ENCODE results near the gene SEBOX. TPM values are rescaled to one million over a fixed set of nuclear protein-coding genes. Genes with fewer than 3 reads are reported as not detected.

SEBOX gene
- total and polyA plus RNA-seq, 2 experiments from 2014 or later: not detected

- Mint-ChIP-seq H3K4me1 (peaks cover 39% of the 10 kb centered on the region), H3K4me3 (peak overlapping the region; percentile 83)
- ATAC-seq: no peak; the same call in 2 of the 3 replicates
Observed at GRCh38 chr17:28317099-28317965, 47.7 kb downstream of the SEBOX start.

More at GRCh38 chr17:28317099-28317965, 47.7 kb downstream of the SEBOX start:
- Mint-ChIP-seq H3K27ac (no peak overlapping the region), H3K36me3 (ENCODE audit: low read depth) (peaks cover 21% of the 10 kb centered on the region), H3K9me3 (no peaks in the 10 kb centered on the region; the same call in 2 of the 3 replicates), H3K27me3 (ENCODE audit: insufficient read depth, low read depth, poor library complexity) (peaks cover 16% of the 10 kb centered on the region)
- H3K79me2 ChIP-seq (replicated peaks; ENCODE audit: insufficient read depth): peaks cover 32% of the 10 kb centered on the region
- H3K36me3 ChIP-seq (ENCODE audit: insufficient read depth): no peaks in the 10 kb centered on the region
- no peak overlapping the region for H3K27ac ChIP-seq (ENCODE audit: low read depth)
- DNase-seq (ENCODE audit: low spot score): no peak
- peaks cover 23% of the 10 kb centered on the region for H4K20me1 ChIP-seq (replicated peaks; ENCODE audit: insufficient read depth)
- peak overlapping the region; percentile 80 for H3K4me3 ChIP-seq
- peaks cover 5% of the 10 kb centered on the region; the same call in 1 of the 2 replicates for H3F3A ChIP-seq (replicated peaks; ENCODE audit: low read depth)
- TF ChIP-seq REST (IDR thresholded peaks at IDR 0.05; ENCODE audit: unreplicated experiment): no peak
- no peak for TF ChIP-seq STAT1 (IDR thresholded peaks at IDR 0.05; ENCODE audit: unreplicated experiment)
- TF ChIP-seq POLR2AphosphoS5 (IDR thresholded peaks at IDR 0.05; ENCODE audit: low read depth): no peak
- no peak for TF ChIP-seq JUNB (IDR thresholded peaks at IDR 0.05; ENCODE audit: unreplicated experiment)
- TF ChIP-seq ZNF462 (CRISPR knock-in tag; IDR thresholded peaks at IDR 0.05): no peak
- TF ChIP-seq CTCF (conservative IDR thresholded peaks at IDR 0.05; ENCODE audit: low read depth in 2 of 2): no peak
- TF ChIP-seq EZH2 (IDR thresholded peaks at IDR 0.05; ENCODE audit: low read depth, unreplicated experiment): no peak
- TF ChIP-seq EZH2phosphoT487 (IDR thresholded peaks at IDR 0.05; ENCODE audit: unreplicated experiment): no peak
- no peak for TF ChIP-seq ZNF331 (CRISPR knock-in tag; IDR thresholded peaks at IDR 0.05; ENCODE audit: low read depth)
- TF ChIP-seq CREB1 (CRISPR knock-in tag; IDR thresholded peaks at IDR 0.05; ENCODE audit: low read depth): no peak
- TF ChIP-seq, protein P1, sequence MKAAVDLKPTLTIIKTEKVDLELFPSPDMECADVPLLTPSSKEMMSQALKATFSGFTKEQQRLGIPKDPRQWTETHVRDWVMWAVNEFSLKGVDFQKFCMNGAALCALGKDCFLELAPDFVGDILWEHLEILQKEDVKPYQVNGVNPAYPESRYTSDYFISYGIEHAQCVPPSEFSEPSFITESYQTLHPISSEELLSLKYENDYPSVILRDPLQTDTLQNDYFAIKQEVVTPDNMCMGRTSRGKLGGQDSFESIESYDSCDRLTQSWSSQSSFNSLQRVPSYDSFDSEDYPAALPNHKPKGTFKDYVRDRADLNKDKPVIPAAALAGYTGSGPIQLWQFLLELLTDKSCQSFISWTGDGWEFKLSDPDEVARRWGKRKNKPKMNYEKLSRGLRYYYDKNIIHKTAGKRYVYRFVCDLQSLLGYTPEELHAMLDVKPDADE (IDR thresholded peaks at IDR 0.05): no peak
- no peak for TF ChIP-seq ZNF114 (CRISPR knock-in tag; IDR thresholded peaks at IDR 0.05)
- no peak for TF ChIP-seq NANOG (IDR thresholded peaks at IDR 0.05; ENCODE audit: borderline replicate concordance)
- H3K4me2 ChIP-seq: peak overlapping the region; percentile 94
- no peaks in the 10 kb centered on the region for H3K9me2 ChIP-seq (ENCODE audit: insufficient read depth)
- peak overlapping the region; percentile 19; the same call in 1 of the 2 replicates for H2AFZ ChIP-seq
- peaks cover 31% of the 10 kb centered on the region for H3K4me1 ChIP-seq (ENCODE audit: insufficient read depth)
- no peaks in the 10 kb centered on the region for H3K27me3 ChIP-seq (ENCODE audit: insufficient read depth)
